GM12864 (cell line): ENCODE measurements around the gene GPC5.

Experiments used
- DNase-seq: peaks from one replicate; pipeline ENCODE4 v3.0.0-alpha.2; 2011; ENCODE audit warnings: low read depth
- H3K4me3 ChIP-seq: 2 replicates; pipeline ENCODE4 v1.5.1; 2011; ENCODE audit warnings: mild to moderate bottlenecking, low read depth, low read length, control low read depth
- TF ChIP-seq, protein P1 (sequence below): IDR thresholded peaks from 2 replicates; pipeline ENCODE4 v1.5.1; 2011; ENCODE audit warnings: low read depth, mild to moderate bottlenecking, moderate library complexity, low read length, control low read depth, inconsistent platforms; ENCODE audit errors: missing control alignments

GPC5 gene

DNA sequence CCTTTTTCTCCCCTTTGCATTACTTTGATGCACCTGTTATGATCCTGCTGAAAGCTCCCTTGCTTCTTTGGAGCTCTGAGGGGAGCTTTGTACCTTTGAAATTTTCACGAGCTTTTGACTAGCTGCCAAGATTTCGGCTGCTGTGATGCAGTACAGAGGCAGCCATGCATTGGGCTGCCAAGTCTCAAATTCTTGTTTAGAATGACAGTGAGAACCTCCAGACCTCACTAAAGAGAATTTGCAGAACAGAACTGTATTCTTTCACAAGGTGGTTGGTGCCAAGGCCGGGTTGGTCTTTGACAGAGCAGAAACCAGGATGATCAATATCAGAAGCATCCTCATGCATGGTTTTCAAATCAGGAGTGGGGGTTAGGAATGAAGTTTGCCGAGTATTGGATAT, 414.8 kb downstream of the GPC5 start:
- TF ChIP-seq, protein P1, sequence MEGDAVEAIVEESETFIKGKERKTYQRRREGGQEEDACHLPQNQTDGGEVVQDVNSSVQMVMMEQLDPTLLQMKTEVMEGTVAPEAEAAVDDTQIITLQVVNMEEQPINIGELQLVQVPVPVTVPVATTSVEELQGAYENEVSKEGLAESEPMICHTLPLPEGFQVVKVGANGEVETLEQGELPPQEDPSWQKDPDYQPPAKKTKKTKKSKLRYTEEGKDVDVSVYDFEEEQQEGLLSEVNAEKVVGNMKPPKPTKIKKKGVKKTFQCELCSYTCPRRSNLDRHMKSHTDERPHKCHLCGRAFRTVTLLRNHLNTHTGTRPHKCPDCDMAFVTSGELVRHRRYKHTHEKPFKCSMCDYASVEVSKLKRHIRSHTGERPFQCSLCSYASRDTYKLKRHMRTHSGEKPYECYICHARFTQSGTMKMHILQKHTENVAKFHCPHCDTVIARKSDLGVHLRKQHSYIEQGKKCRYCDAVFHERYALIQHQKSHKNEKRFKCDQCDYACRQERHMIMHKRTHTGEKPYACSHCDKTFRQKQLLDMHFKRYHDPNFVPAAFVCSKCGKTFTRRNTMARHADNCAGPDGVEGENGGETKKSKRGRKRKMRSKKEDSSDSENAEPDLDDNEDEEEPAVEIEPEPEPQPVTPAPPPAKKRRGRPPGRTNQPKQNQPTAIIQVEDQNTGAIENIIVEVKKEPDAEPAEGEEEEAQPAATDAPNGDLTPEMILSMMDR: no peak
- H3K4me3 ChIP-seq: no peak overlapping the region
- DNase-seq: no peak

DNA sequence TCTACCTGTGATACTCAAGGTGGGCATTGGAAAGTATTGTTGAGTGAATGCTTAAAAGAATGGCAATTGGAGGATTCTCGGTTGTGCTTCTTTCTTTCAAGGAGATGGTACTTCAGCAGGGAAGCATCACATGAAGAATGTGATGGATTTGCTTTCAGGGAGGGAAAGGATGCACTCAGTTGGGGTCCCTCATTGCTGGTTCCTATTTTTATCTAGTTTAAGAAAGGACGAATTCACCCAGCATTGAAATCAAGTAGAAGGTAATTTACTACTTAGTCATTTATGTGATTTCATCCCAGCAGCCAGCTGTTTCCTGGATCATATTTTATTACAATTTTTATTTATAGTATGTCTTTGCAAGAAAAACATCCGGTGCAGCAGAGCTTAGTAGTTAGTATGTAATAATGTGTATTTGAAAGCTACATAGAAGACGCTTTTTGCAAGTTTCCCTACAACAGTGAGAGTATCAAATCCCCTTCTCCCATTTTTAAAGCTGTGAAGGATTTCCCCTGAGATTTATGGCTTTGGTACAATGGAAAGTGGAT, 417.9 kb downstream of the GPC5 start:
- DNase-seq: no peak
- H3K4me3 ChIP-seq: no peak overlapping the region
- TF ChIP-seq, protein P1: no peak

DNA sequence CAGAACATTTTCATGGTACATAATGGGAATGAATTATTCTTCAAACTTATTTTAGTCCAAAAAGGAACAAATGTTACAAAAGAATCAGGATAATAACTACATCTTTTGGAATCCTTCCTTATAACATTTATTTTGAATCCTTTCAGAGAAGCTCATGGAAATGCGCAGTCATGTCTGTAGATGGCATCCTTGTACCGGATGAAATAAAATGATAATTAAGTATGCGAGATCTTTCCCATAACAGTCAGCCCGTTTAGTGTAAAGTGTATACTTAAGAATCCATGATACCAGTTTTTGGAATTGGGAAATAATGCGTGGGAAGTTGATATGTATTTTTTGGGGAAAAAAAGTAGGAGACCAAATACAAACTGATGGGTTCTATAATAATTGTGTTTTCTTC, 418.8 kb downstream of the GPC5 start:
- no peak for DNase-seq
- H3K4me3 ChIP-seq: no peak overlapping the region
- TF ChIP-seq, protein P1: no peak

DNA sequence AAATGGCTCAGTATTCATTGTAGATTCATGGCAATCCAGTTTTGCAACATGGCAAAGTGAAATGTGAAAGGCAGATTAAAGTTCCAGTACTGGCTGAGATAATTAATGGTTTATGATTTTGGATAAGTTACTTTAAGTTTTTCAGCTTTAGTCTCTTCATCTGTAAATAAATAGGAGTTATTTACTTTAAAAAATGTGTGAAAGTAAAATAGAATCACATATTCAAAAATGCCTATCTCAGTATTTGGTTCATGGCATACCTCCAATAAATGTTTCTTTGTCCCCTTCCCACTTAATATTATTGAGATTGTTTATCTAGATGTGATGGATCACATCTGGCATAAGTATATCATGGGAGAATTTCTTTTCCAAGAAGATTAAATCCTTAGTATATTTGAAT, 426.0 kb downstream of the GPC5 start:
- TF ChIP-seq, protein P1: no peak
- no peak overlapping the region for H3K4me3 ChIP-seq
- DNase-seq: no peak

DNA sequence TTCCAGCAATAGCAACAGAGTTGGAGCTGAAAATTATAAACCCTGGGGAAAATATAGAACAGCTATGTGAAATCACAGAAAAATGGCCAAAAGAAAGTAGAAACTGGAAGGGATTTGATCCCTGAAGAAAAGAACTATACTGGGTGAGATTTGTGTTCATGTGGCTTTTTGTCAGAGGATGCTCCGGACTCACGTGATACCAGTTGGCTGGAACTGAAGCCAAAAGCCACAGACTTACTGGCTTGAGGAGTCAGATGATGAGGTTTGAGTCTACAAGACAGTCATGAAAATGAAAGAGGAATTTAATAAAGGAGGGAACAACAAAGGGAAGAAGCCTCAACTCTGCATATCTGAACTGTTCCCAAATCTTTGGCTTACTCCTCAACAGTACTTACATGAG, 427.1 kb downstream of the GPC5 start:
- TF ChIP-seq, protein P1: no peak
- H3K4me3 ChIP-seq: no peak overlapping the region
- no peak for DNase-seq

DNA sequence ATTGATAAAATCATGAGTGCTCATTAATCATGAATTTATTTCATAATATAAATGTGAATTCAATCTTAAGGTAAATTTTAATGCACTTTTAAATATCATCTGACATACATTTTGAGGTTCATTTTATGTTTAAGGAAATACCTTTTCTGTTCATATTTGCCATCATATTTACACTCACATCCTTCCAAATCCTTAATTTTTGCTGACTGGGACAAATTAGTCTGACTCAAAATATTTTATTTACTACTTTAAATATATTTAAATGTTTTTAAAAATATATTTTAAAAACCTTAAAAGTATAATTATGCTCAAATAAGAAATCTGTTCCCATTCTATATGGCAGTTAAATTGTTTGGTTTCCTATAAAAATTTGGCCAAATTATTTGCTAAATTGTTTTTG, 438.1 kb downstream of the GPC5 start:
- TF ChIP-seq, protein P1: no peak

DNA sequence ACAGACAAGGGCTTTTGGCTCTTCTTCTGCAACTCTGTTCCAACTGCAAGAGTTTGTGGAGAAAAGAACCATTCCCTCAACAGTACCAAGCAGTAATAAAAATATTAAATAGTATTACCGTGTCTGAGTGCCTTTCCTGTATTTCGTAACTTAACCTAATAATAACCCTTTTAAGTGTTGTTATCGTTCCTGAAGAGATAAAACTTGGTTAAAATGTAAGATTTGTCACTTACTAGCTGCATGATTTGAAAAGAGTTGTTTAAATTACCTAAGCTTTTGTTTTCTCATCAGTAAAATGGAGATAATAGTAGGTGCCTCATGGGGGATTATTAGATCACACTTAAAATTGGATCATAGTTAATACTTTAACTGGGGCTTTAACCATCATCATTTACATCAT, 447.2 kb downstream of the GPC5 start:
- TF ChIP-seq, protein P1: no peak
- DNase-seq: no peak
- no peak overlapping the region for H3K4me3 ChIP-seq

More for the DNA sequence above, 438.1 kb downstream of the GPC5 start:
- H3K4me3 ChIP-seq: no peak overlapping the region
- no peak for DNase-seq
